Measurements from ENCODE around the gene NDUFC2. TPM values are rescaled to one million over a fixed set of nuclear protein-coding genes. Genes with fewer than 3 reads are reported as not detected.

The NDUFC2 gene
- total and polyA plus RNA-seq, 2 of the 13 experiments (the other 11 are each of a cell fraction or from before 2014, with no cell fraction given), result 256 to 363 TPM

DNA sequence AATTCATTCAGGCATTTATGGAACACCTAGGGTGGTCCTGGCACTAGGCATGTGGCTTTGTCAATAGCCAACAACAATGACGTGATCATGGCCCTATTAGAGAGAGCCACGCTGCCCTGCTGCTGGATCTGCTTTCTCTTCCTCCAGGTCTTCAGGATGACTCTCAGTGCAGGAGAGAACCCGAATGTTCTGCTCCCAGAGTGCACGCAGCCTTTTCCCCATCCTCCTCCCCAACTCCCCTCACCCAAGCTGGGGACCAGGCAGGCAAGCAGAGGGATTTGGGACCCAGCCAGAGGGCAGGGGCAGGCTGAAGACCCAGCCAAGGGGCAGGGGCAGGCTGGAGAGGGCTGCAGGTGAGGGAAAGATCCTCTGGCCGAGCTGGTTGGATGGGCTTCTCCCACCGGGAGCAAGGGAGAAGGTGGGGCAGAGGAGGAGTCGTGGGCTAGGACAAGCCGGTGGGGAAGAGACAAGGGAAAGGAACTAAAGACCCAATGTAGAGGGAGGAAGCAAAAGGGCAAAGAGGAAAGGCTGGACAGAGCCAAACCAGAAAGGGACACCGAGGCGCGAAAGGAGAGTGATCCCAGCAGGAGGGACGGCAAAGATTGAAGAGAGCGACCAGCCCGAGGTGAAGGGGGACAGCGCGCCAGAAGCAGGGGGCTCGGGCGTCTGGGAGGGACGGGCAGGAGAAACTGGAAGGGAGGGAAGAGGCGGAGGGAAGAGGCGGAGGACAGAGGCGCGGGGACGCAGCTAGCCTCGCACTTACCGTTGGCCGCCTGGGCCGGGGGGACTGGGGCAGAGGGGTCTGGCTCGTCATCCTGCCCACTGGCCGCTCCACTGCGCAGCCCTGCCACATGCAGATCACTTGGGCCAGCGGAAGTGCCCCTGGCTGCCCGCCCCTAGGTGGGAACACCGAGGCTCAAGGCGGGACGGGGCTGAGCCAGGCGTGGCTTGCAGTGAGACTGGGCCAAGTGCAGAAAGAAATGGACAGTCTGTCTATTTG is 57.0 kb downstream of the NDUFC2 start, which contains the start of gene KCTD14 (continued):
- TF ChIP-seq, protein P1, sequence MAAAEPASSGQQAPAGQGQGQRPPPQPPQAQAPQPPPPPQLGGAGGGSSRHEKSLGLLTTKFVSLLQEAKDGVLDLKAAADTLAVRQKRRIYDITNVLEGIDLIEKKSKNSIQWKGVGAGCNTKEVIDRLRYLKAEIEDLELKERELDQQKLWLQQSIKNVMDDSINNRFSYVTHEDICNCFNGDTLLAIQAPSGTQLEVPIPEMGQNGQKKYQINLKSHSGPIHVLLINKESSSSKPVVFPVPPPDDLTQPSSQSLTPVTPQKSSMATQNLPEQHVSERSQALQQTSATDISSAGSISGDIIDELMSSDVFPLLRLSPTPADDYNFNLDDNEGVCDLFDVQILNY (CRISPR knock-in tag; conservative IDR thresholded peaks at IDR 0.05), result peak; percentile 16; the same call in 1 of the 2 replicates
- no peak for TF ChIP-seq KDM3A (CRISPR knock-in tag; IDR thresholded peaks at IDR 0.05; ENCODE audit: low read depth)
- TF ChIP-seq GATAD1 (CRISPR knock-in tag; IDR thresholded peaks at IDR 0.05), result peak; percentile 50; the same call in 1 of the 2 replicates
- no peak for TF ChIP-seq CBX5 (CRISPR knock-in tag; IDR thresholded peaks at IDR 0.05; ENCODE audit: borderline replicate concordance)
- TF ChIP-seq, protein P2, sequence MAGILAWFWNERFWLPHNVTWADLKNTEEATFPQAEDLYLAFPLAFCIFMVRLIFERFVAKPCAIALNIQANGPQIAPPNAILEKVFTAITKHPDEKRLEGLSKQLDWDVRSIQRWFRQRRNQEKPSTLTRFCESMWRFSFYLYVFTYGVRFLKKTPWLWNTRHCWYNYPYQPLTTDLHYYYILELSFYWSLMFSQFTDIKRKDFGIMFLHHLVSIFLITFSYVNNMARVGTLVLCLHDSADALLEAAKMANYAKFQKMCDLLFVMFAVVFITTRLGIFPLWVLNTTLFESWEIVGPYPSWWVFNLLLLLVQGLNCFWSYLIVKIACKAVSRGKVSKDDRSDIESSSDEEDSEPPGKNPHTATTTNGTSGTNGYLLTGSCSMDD (CRISPR knock-in tag; IDR thresholded peaks at IDR 0.05), result no peak
- no peak for TF ChIP-seq PCBP2 (optimal IDR thresholded peaks at IDR 0.05; ENCODE audit: low read depth, low read length, poor library complexity, severe bottlenecking)
- TF ChIP-seq, protein P3, sequence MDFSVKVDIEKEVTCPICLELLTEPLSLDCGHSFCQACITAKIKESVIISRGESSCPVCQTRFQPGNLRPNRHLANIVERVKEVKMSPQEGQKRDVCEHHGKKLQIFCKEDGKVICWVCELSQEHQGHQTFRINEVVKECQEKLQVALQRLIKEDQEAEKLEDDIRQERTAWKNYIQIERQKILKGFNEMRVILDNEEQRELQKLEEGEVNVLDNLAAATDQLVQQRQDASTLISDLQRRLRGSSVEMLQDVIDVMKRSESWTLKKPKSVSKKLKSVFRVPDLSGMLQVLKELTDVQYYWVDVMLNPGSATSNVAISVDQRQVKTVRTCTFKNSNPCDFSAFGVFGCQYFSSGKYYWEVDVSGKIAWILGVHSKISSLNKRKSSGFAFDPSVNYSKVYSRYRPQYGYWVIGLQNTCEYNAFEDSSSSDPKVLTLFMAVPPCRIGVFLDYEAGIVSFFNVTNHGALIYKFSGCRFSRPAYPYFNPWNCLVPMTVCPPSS (IDR thresholded peaks at IDR 0.05), result no peak
- 0 out of 2 replicates have a peak, but pooled peaks have one; percentile 28 for TF ChIP-seq GATA4 (IDR thresholded peaks at IDR 0.05; ENCODE audit: borderline replicate concordance, low read depth)
- TF ChIP-seq HMGA1 (CRISPR knock-in tag; conservative IDR thresholded peaks at IDR 0.05), result no peak
- TF ChIP-seq ZNF703 (CRISPR knock-in tag; IDR thresholded peaks at IDR 0.05; ENCODE audit: borderline replicate concordance), result no peak
- TF ChIP-seq RXRA (CRISPR knock-in tag; IDR thresholded peaks at IDR 0.05), result peak; percentile 47; the same call in 1 of the 2 replicates
- no peak; the same call in 1 of the 2 replicates for TF ChIP-seq ZNF234 (CRISPR knock-in tag; conservative IDR thresholded peaks at IDR 0.05)
- TF ChIP-seq ZNF232 (CRISPR knock-in tag; IDR thresholded peaks at IDR 0.05; ENCODE audit: borderline replicate concordance), result no peak; the same call in 1 of the 2 replicates
- TF ChIP-seq GTF3A (CRISPR knock-in tag; conservative IDR thresholded peaks at IDR 0.05), result no peak
- TF ChIP-seq SMAD9 (CRISPR knock-in tag; IDR thresholded peaks at IDR 0.05), result no peak
- TF ChIP-seq NFYC (CRISPR knock-in tag; IDR thresholded peaks at IDR 0.05), result no peak; the same call in 1 of the 2 replicates
- no peak for TF ChIP-seq ZNF446 (CRISPR knock-in tag; IDR thresholded peaks at IDR 0.05)
- TF ChIP-seq, protein P4, sequence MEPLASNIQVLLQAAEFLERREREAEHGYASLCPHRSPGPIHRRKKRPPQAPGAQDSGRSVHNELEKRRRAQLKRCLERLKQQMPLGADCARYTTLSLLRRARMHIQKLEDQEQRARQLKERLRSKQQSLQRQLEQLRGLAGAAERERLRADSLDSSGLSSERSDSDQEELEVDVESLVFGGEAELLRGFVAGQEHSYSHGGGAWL (CRISPR knock-in tag; IDR thresholded peaks at IDR 0.05), result 0 out of 2 replicates have a peak, but pooled peaks have one; percentile 57
- TF ChIP-seq, protein P5, sequence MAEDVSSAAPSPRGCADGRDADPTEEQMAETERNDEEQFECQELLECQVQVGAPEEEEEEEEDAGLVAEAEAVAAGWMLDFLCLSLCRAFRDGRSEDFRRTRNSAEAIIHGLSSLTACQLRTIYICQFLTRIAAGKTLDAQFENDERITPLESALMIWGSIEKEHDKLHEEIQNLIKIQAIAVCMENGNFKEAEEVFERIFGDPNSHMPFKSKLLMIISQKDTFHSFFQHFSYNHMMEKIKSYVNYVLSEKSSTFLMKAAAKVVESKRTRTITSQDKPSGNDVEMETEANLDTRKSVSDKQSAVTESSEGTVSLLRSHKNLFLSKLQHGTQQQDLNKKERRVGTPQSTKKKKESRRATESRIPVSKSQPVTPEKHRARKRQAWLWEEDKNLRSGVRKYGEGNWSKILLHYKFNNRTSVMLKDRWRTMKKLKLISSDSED (CRISPR knock-in tag; IDR thresholded peaks at IDR 0.05), result no peak
- TF ChIP-seq ZNF230 (CRISPR knock-in tag; IDR thresholded peaks at IDR 0.05), result peak; percentile 88
- TF ChIP-seq SP5 (CRISPR knock-in tag; IDR thresholded peaks at IDR 0.05; ENCODE audit: borderline replicate concordance, low read depth), result peak; percentile 35; the same call in 1 of the 2 replicates
- TF ChIP-seq MED13 (CRISPR knock-in tag; IDR thresholded peaks at IDR 0.05), result no peak
- TF ChIP-seq ZBTB7B (CRISPR knock-in tag; IDR thresholded peaks at IDR 0.05), result peak; percentile 92
- no peak for TF ChIP-seq MBD4 (IDR thresholded peaks at IDR 0.05; ENCODE audit: borderline replicate concordance, low read length)
- no peak for TF ChIP-seq ZNF496 (CRISPR knock-in tag; IDR thresholded peaks at IDR 0.05; ENCODE audit: insufficient replicate concordance)
- peak; percentile 76 for TF ChIP-seq KDM2A (CRISPR knock-in tag; IDR thresholded peaks at IDR 0.05; ENCODE audit: borderline replicate concordance, low read depth)
